ENCODE measurements around the gene JUND. TPM values are rescaled to one million over a fixed set of nuclear protein-coding genes. Genes with fewer than 3 reads are reported as not detected.

Gene JUND
- total RNA-seq, 1 experiment from 2014 or later = 94.9 TPM

- peaks cover 44% of the 10 kb centered on the region for H3K4me1 ChIP-seq
- DNase-seq = no peak
- H3K27me3 ChIP-seq = no peaks in the 10 kb centered on the region
- no peak overlapping the region for H3K4me3 ChIP-seq
- no peak overlapping the region for H3K27ac ChIP-seq
- no peaks in the 10 kb centered on the region for H3K36me3 ChIP-seq
- no peaks in the 10 kb centered on the region for H3K9me3 ChIP-seq (replicated peaks)
Measured at GRCh38 chr19:18289471-18290301, 8.3 kb upstream of the JUND start.

DNA sequence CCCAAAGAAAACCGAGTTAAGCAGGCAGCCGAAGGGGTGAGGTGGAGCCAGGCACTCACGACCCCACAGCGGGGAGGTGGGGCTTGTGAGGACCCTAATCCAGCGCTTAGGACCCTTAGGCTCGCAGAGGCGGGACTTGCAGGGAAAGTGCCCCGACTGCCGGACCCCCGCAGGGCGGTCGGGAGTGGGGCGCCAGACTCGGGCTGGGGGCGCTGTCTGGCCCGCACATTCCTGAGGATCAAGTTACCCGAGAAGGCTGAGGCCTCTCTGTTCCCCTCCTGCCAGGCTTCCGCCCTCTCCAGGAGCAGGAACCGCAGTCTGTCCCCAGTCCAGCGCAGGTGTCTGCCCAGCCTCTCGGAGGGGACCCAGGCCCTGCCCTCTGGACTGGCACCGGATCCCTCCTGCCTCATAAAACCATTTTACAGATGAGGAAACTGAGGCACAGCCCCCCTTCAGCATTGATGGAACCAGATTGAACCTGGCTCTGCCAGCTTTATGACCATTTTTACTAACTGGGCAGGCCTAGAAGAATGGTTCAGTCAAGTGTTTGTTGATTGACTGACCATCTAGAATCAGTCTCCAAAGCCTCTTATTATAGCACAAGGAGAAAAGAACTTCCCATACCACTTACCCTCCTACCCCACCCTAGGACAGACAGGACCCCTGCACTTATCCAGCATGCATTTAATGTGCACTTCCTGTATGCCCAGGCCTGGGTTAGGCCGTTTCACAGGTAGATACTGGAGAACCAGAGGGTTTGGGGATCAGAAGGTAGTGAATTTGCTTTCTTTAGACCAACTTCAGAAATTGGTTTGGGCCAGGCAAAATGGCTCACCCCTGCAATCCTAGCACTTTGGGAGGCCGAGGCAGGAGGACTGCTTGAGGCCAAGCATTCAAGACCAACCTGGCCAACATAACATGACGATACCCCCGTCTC lies 6.7 kb upstream of the JUND start:
- Histone ChIP-seq H3K27ac (peak overlapping the region; percentile 45), H3K27me3 (no peaks in the 10 kb centered on the region), H3K4me3 (peak overlapping the region; percentile 20), H3K36me3 (no peaks in the 10 kb centered on the region), H3K9me3 (replicated peaks) (no peaks in the 10 kb centered on the region), H3K4me1 (peaks cover 42% of the 10 kb centered on the region)
- DNase-seq = peak; percentile 82 to 83

DNA sequence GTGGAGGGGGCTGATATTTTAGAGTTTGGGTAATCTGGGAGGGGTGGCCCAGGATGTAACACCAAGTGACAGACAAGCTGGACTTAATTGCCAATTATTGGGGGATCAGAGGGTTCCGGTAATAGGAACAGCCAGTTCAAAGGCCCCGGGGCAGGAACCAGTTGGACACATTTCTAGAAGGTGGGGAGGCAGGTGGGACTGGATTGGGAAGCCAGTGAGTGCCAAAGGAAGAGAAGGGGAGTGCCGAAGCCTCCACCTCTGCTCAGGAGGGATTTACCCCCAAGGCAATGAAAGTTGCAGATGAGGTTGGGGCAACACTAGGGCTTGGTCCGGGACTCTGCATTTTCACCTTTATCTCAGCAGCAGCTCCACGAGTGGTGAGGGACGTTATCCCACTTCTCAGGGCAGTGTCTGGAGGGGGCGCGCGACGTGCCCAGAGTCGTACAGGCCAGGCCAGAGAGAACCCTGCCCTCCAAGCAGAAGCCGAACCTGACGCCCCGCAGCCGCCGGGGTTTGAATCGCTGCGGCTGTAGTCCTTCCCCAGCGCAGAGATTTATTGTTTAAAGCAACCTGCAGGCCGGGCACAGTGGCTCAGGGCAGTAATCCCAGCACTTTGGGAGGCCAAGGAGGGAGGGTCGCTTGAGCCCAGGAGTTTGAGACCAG lies 5.7 kb upstream of the JUND start:
- H3K4me3 ChIP-seq = no peak overlapping the region
- peak overlapping the region; percentile 45 for H3K27ac ChIP-seq
- no peaks in the 10 kb centered on the region for H3K9me3 ChIP-seq (replicated peaks)
- peak; percentile 34 to 43 for DNase-seq
- H3K27me3 ChIP-seq = no peaks in the 10 kb centered on the region
- peaks cover 40% of the 10 kb centered on the region for H3K4me1 ChIP-seq
- no peaks in the 10 kb centered on the region for H3K36me3 ChIP-seq

DNA sequence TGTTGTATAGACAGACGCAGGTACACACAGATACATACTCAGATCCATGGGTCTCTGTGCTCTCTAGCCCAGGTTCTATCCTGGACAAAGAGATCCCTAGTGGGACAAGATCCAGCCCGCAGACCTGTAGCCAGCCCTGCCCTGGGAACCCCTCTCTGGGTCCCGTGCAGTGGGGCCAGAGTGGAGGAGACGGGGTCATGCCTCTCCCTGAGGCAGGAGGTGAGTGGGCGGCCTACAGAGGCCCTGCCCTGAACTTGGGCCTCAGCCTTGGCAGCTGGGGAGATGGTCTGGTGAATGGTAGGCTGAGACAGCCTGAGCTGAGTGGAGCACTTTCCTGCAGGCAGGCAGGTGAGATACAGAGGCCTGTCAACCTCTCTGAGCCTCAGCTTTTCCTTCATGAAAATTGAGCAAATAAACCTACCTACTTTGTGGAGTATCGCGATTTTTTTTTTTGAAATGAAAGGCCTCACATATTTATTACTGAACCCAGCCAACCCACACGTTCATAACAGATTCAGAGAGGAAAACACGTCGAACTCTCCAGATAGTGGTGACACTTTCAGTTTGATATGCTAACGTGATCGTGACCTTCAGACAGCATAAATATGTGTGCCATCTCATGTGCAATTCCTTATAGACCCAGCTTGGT lies 3.4 kb upstream of the JUND start:
- no peaks in the 10 kb centered on the region for H3K27me3 ChIP-seq
- peaks cover 28% of the 10 kb centered on the region for H3K4me1 ChIP-seq
- no peak overlapping the region for H3K27ac ChIP-seq
- no peaks in the 10 kb centered on the region for H3K9me3 ChIP-seq (replicated peaks)
- DNase-seq = peak in 1 of 2 experiments; percentile 45
- H3K36me3 ChIP-seq = no peaks in the 10 kb centered on the region
- H3K4me3 ChIP-seq = no peak overlapping the region

DNA sequence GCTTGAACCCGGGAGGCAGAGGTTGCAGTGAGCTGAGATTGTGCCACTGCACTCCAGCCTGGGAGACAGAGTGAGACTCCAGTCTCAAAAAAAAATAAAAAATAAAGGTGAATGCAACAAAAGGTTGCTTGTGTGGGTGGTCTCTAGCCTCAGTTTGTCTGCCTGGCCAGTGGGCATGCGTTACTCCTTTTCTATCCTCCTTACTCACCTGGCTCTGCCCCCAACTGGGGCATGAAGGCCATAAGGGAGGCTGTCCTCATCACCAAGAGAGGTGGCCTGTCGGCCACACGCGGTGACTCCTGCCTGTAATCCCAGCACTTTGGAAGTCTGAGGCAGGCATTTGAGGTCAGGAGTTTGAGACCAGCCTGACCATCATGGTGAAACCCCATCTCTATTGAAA lies 1.9 kb upstream of the JUND start:
- Histone ChIP-seq H3K27ac (no peak overlapping the region), H3K27me3 (no peaks in the 10 kb centered on the region), H3K9me3 (replicated peaks) (no peaks in the 10 kb centered on the region), H3K4me3 (no peak overlapping the region), H3K36me3 (peaks cover 7% of the 10 kb centered on the region), H3K4me1 (peaks cover 27% of the 10 kb centered on the region)
- no peak for DNase-seq

GRCh38 chr19:18282788-18283141 lies 1.3 kb upstream of the JUND start:
- Histone ChIP-seq H3K4me3 (peak overlapping the region; percentile 64), H3K4me1 (peaks cover 22% of the 10 kb centered on the region), H3K36me3 (peaks cover 10% of the 10 kb centered on the region), H3K9me3 (replicated peaks) (no peaks in the 10 kb centered on the region), H3K27ac (peak overlapping the region; percentile 98), H3K27me3 (no peaks in the 10 kb centered on the region)
- DNase-seq = peak in 1 of 2 experiments; percentile 46

DNA sequence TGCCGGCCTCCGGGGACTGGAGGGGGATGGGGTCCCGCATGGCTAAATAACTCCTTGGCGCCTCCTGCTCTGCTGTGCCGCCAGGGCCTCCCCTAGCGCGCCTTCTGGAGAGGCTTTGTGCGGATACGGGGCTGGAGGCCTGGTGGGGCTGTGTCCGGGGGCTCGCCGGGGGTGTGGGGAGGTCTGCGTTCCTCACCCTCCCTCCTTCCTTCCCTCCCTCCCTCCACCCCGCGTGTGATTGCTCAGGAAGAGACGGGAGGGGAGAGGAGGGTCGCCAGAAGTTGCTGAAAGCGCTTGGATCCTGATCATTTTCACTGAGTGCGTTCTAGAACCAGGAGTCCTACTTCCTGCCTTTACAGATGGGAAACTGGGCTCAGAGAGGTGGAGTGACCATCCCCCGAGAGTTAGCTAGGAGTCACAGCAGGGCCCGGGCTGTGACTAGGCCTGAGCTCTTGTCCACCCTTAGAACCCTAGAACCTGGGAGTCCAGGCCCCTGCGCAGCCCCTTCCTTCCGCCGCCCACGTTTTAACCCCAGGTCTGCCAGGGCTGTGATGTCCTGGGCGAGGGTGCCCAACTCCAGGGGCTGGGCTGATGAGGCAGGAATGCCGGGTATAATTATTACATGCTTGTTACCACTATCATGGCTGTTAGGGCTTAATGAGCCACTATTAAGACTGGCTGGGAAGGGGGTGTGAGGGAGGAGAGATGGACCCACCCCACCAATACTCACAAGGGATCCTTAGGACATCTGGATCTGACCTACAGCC lies 782 bp upstream of the JUND start:
- H3K27ac ChIP-seq = peak overlapping the region; percentile 98
- H3K4me1 ChIP-seq = peaks cover 16% of the 10 kb centered on the region
- H3K36me3 ChIP-seq = peaks cover 10% of the 10 kb centered on the region
- no peaks in the 10 kb centered on the region for H3K9me3 ChIP-seq (replicated peaks)
- DNase-seq = peak in 1 of 2 experiments; percentile 33
- H3K4me3 ChIP-seq = peak overlapping the region; percentile 64
- H3K27me3 ChIP-seq = no peaks in the 10 kb centered on the region

- DNase-seq = peak; percentile 94 to 95
- Histone ChIP-seq H3K4me1 (peaks cover 3% of the 10 kb centered on the region), H3K27ac (peak overlapping the region; percentile 76), H3K4me3 (peak overlapping the region; percentile 89), H3K36me3 (peaks cover 10% of the 10 kb centered on the region), H3K27me3 (no peaks in the 10 kb centered on the region), H3K9me3 (replicated peaks) (no peaks in the 10 kb centered on the region)
Measured at GRCh38 chr19:18280247-18281081, 958 bp downstream of the JUND start.

DNA sequence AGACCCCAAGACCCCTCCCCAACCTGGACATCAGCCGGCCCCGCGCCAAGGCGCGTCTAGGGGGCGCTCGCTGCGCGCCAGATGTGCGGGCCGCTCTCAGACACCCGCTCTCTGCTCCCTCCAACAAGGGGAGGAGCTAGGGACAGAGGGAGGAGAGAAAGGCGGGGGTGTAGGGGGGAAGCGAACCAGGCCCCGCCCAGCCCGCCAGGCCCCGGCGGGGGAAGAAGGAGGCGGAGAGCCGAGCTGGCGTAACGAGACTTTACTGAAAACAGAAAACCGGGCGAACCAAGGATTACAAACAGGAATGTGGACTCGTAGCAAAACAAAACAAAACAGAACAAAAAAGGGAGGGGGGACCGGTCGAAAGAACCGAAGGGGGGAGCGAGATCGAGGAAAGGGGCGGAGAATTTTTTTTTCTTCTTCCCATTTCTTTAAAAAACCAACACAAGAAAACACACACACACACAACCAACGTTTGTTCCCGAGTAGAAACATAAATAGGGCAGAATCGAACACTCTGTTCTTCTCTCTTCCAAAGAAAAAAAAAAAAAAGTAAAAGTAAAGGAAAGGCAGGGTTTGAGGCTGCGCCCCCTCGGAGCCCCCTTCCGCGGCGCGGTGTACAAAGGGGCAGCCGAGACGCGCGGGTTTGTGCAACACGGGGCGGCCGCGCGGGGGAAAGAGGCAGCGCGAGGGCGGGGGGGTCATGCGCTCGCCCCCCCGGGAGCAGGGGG lies 1.7 kb downstream of the JUND start:
- Histone ChIP-seq H3K4me1 (peaks cover 9% of the 10 kb centered on the region), H3K36me3 (peaks cover 10% of the 10 kb centered on the region), H3K27ac (peak overlapping the region; percentile 76), H3K4me3 (peak overlapping the region; percentile 89), H3K27me3 (no peaks in the 10 kb centered on the region), H3K9me3 (replicated peaks) (no peaks in the 10 kb centered on the region)
- DNase-seq = peak; percentile 97 to 99

DNA sequence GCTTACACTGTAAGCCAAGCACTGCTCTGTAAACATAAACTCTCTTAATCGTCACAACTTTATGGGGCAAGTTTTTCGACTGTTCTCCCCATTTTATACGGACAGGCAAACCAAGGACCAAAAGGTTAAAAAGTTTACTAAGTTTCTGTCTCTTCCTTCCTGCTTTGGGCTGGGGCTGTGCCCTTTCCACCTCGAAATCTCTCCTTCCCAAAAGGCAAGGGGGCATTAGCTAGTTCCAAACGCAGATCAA lies 2.2 kb downstream of the JUND start:
- no peak for DNase-seq
- Histone ChIP-seq H3K4me3 (peak overlapping the region; percentile 89), H3K27ac (no peak overlapping the region), H3K4me1 (peaks cover 10% of the 10 kb centered on the region), H3K9me3 (replicated peaks) (no peaks in the 10 kb centered on the region), H3K36me3 (peaks cover 10% of the 10 kb centered on the region), H3K27me3 (no peaks in the 10 kb centered on the region)

GRCh38 chr19:18278521-18279265 lies 2.7 kb downstream of the JUND start:
- no peak overlapping the region for H3K27ac ChIP-seq
- H3K4me1 ChIP-seq = peaks cover 10% of the 10 kb centered on the region
- H3K9me3 ChIP-seq (replicated peaks) = no peaks in the 10 kb centered on the region
- H3K27me3 ChIP-seq = no peaks in the 10 kb centered on the region
- DNase-seq = no peak
- peaks cover 10% of the 10 kb centered on the region for H3K36me3 ChIP-seq
- H3K4me3 ChIP-seq = peak overlapping the region; percentile 89

GRCh38 chr19:18274781-18275356 lies 6.6 kb downstream of the JUND start:
- Histone ChIP-seq H3K36me3 (peaks cover 10% of the 10 kb centered on the region), H3K27me3 (no peaks in the 10 kb centered on the region), H3K9me3 (replicated peaks) (no peaks in the 10 kb centered on the region), H3K4me3 (no peak overlapping the region), H3K27ac (no peak overlapping the region), H3K4me1 (peaks cover 10% of the 10 kb centered on the region)
- peak; percentile 59 to 62 for DNase-seq

All from SJCRH30 (cell line).